Natural killer cell (primary cell): ENCODE results near the gene NCBP3. TPM values are rescaled to one million over a fixed set of nuclear protein-coding genes. Genes with fewer than 3 reads are reported as not detected.
"Not testable (repeated sequence)": the region's sequence is repeated elsewhere in the genome, so short reads cannot be mapped to it uniquely, and the experiment has no call there.

ENCODE experiments used
- ATAC-seq, 3 donors: fragments of 150-1000 bp in 2 of 3; fragments of 200-7000 bp in 1 of 3; cut with Tn5 transposase; 1 replicate in 1 of 3; 2 replicates in 2 of 3; pipeline ENCODE4 v1.10.0; 2021; ENCODE audit warnings: mild to moderate bottlenecking in 2 of 3, moderate library complexity in 2 of 3
- DNase-seq, 2 donors: peaks; one replicate each; pipeline versions ENCODE4 v3.0.0 to v3.0.0-alpha.2; 2013 to 2021; ENCODE audit warnings: mixed read lengths in 1 of 2
- H3K27ac ChIP-seq: one replicate; pipeline ENCODE4 v1.5.1; 2013; ENCODE audit warnings: mild to moderate bottlenecking, low read length
- H3K27me3 ChIP-seq: one replicate; pipeline ENCODE4 v1.6.1; 2013; ENCODE audit warnings: low read length; ENCODE audit not compliant: control insufficient read depth, insufficient read depth
- H3K36me3 ChIP-seq: one replicate; pipeline ENCODE4 v1.6.1; 2013; ENCODE audit warnings: low read length; ENCODE audit not compliant: control insufficient read depth, insufficient read depth
- H3K4me1 ChIP-seq: one replicate; pipeline ENCODE4 v1.6.1; 2013; ENCODE audit warnings: low read length; ENCODE audit not compliant: control insufficient read depth, insufficient read depth
- H3K4me3 ChIP-seq: one replicate; pipeline ENCODE4 v1.5.1; 2013; ENCODE audit warnings: low read length
- H3K9me3 ChIP-seq: one replicate; pipeline ENCODE4 v1.6.1; 2013; ENCODE audit warnings: low read length; ENCODE audit not compliant: control insufficient read depth, insufficient read depth
- H3K27ac Mint-ChIP-seq, 2 donors: one replicate each; pipeline ENCODE4 v1.8.0; 2022; ENCODE audit warnings: mild to moderate bottlenecking in 2 of 2, mixed read lengths in 2 of 2, moderate library complexity in 1 of 2
- H3K27me3 Mint-ChIP-seq, 2 donors: one replicate each; pipeline ENCODE4 v1.8.0; 2022; ENCODE audit warnings: low read depth in 2 of 2, mixed read lengths in 2 of 2
- H3K36me3 Mint-ChIP-seq: one replicate; pipeline ENCODE4 v1.8.0; 2022; ENCODE audit warnings: mixed read lengths
- H3K4me1 Mint-ChIP-seq, 2 donors: one replicate each; pipeline ENCODE4 v1.8.0; 2022; ENCODE audit warnings: mixed read lengths in 2 of 2
- H3K4me3 Mint-ChIP-seq: one replicate; pipeline ENCODE4 v1.8.0; 2022; ENCODE audit warnings: mild to moderate bottlenecking, moderate library complexity, mixed read lengths
- H3K9me3 Mint-ChIP-seq, 2 donors: one replicate each; pipeline ENCODE4 v1.8.0; 2022; ENCODE audit warnings: mixed read lengths in 2 of 2
- CTCF ChIP-seq: fragments of 200-600 bp; IDR thresholded peaks from one replicate; pipeline ENCODE4 v1.8.0; 2022; ENCODE audit warnings: antibody characterized with exemption
- WGBS: methylation state at CpG from one replicate; pipeline ENCODE4 v1.1.7; 2013; ENCODE audit warnings: missing lambda C conversion rate; ENCODE audit not compliant: insufficient coverage; 5-methylcytosine and 5-hydroxymethylcytosine counted together
- intact Hi-C: fragments of 100-400 bp; cut with micrococcal nuclease; formaldehyde crosslinking; loops from one replicate; pipeline ENCODE4 v1.14.2; 2022
- total RNA-seq, 4 donors: library from RNA; stranded (reverse); fragments of 120-200 nt in 1 of 4; gene quantifications; one replicate each; pipeline versions ENCODE4 v1.2.3 to v1.2.4, GENCODE V29; 2013 to 2022

The NCBP3 gene
- total RNA-seq, 3 donors from 2014 or later (not counting 1 experiment from before 2014, with no cell fraction given) = 55.9 to 60.7 (median 58.1) TPM

- H3K27me3 ChIP-seq = no peaks in the 10 kb centered on the region
- Mint-ChIP-seq H3K4me3 (peak overlapping the region; percentile 75), H3K36me3 (no peaks in the 10 kb centered on the region), H3K27me3 (no peaks in the 10 kb centered on the region), H3K9me3 (no peaks in the 10 kb centered on the region), H3K27ac (peak overlapping the region in 1 of 2 donors; percentile 87), H3K4me1 (peaks cover 29 to 40% of the 10 kb centered on the region in 2 donors)
- intact Hi-C loops = no loop called here
- peak in 1 of 2 donors; percentile 69 for DNase-seq
- no peak overlapping the region for H3K4me3 ChIP-seq
- H3K9me3 ChIP-seq = no peaks in the 10 kb centered on the region
- no peaks in the 10 kb centered on the region for H3K36me3 ChIP-seq
- no peak for TF ChIP-seq CTCF
- peak overlapping the region; percentile 21 for H3K27ac ChIP-seq
- WGBS = 0% methylated on average over 1 of the region's 2 CpGs
- peaks cover 31% of the 10 kb centered on the region for H3K4me1 ChIP-seq
- ATAC-seq = peak; percentile 72 to 92 (median 77)
These were observed 57.8 kb downstream of the NCBP3 start for GRCh38 chr17:3788200-3788599.

GRCh38 chr17:3785323-3785722, 60.7 kb downstream of the NCBP3 start:
- H3K4me3 ChIP-seq, intact Hi-C loops, ATAC-seq, H3K36me3 Mint-ChIP-seq, H3K4me3 Mint-ChIP-seq, H3K27me3 Mint-ChIP-seq, H3K9me3 Mint-ChIP-seq, H3K27me3 ChIP-seq, H3K27ac ChIP-seq, H3K36me3 ChIP-seq, DNase-seq, H3K27ac Mint-ChIP-seq, H3K9me3 ChIP-seq: not testable (repeated sequence)
- 74% methylated on average over 3 of the region's 5 CpGs for WGBS
- peaks cover 24 to 31% of the 10 kb centered on the region in 2 donors for H3K4me1 Mint-ChIP-seq
- H3K4me1 ChIP-seq = peaks cover 27% of the 10 kb centered on the region

- H3K27me3 Mint-ChIP-seq = no peaks in the 10 kb centered on the region
- no peaks in the 10 kb centered on the region for H3K9me3 Mint-ChIP-seq
- no peaks in the 10 kb centered on the region for H3K36me3 Mint-ChIP-seq
- intact Hi-C loops = no loop called here
- no peak overlapping the region for H3K27ac Mint-ChIP-seq
- H3K27me3 ChIP-seq = no peaks in the 10 kb centered on the region
- no peak overlapping the region for H3K4me3 ChIP-seq
- no peaks in the 10 kb centered on the region for H3K36me3 ChIP-seq
- 97% methylated on average over 8 of the region's 8 CpGs for WGBS
- no peak for TF ChIP-seq CTCF
- no peak overlapping the region for H3K4me3 Mint-ChIP-seq
- H3K4me1 Mint-ChIP-seq = peaks cover 4 to 12% of the 10 kb centered on the region in 2 donors
- ATAC-seq = no peak
- peaks cover 7% of the 10 kb centered on the region for H3K4me1 ChIP-seq
- no peak for DNase-seq
- H3K9me3 ChIP-seq = no peaks in the 10 kb centered on the region
- H3K27ac ChIP-seq = no peak overlapping the region
These were observed 63.3 kb downstream of the NCBP3 start for GRCh38 chr17:3782751-3783150.

- Histone ChIP-seq H3K4me3 (no peak overlapping the region), H3K9me3 (no peaks in the 10 kb centered on the region), H3K36me3 (no peaks in the 10 kb centered on the region), H3K27ac (no peak overlapping the region), H3K27me3 (no peaks in the 10 kb centered on the region), H3K4me1 (no peaks in the 10 kb centered on the region)
- H3K27me3 Mint-ChIP-seq = no peaks in the 10 kb centered on the region
- ATAC-seq (no peak), DNase-seq (no peak)
- no peak overlapping the region for H3K4me3 Mint-ChIP-seq
- intact Hi-C loops = no loop called here
- no peaks in the 10 kb centered on the region for H3K36me3 Mint-ChIP-seq
- H3K4me1 Mint-ChIP-seq = peaks cover 0 to 6% of the 10 kb centered on the region in 2 donors
- 91% methylated on average over 5 of the region's 6 CpGs for WGBS
- no peak for TF ChIP-seq CTCF
- no peaks in the 10 kb centered on the region for H3K9me3 Mint-ChIP-seq
- H3K27ac Mint-ChIP-seq = no peak overlapping the region
These were observed 65.1 kb downstream of the NCBP3 start for GRCh38 chr17:3780986-3781385.
